Thyroid gland (tissue), 4 donors: ENCODE results near the gene UGT1A10.

Experiments
- POLR2A ChIP-seq, 2 donors: fragments of 450-650 bp; IDR thresholded peaks; one replicate each; pipeline ENCODE4 v1.6.1; 2017; ENCODE audit warnings: antibody characterized with exemption in 2 of 2, mild to moderate bottlenecking in 2 of 2, moderate library complexity in 1 of 2
- TF ChIP-seq, protein P1 (sequence below), 6 experiments: fragments of 200-600 bp in 3 of 6; fragments of 450-650 bp in 3 of 6; sonication (generic) in 3 of 6; IDR thresholded peaks; one replicate each; pipeline ENCODE4 v1.5.1; 2016 to 2019; ENCODE audit warnings: antibody characterized with exemption in 6 of 6, mild to moderate bottlenecking in 2 of 6, inconsistent platforms in 1 of 6, moderate library complexity in 1 of 6

DNA sequence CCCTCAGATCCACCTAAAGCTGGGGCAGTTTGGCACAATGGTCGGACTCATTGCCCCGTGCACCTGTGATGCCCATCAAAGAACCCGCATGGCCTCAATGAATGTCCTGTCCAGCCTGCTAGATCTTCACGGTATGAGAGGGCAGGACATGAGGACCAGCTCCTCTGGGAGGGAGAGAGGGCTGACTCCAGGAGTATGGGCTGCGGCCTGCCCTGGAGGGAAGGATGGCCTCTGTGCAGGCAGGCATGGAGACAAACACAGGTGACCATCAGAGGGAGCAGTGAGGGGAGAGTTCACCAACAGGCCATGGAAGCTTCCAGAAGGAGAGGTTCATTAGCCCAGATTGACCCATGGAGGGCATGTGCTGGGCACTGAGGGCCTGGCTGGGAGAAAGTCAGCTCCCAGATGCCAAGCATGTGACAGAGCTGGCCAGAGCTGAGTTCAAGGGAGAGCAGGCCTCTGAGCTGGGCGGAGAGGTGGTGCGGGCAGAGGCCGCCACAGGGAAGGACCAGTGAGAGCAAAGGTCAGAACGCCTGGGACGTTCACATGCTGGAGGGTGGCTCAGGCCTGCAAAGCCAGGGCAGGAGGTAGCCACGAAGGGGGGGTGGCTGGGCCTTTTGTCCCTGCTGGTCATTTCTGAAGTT, 181.9 kb downstream of the UGT1A10 start:
- TF ChIP-seq POLR2A (IDR thresholded peaks at IDR 0.05): no peak
- TF ChIP-seq, protein P1, sequence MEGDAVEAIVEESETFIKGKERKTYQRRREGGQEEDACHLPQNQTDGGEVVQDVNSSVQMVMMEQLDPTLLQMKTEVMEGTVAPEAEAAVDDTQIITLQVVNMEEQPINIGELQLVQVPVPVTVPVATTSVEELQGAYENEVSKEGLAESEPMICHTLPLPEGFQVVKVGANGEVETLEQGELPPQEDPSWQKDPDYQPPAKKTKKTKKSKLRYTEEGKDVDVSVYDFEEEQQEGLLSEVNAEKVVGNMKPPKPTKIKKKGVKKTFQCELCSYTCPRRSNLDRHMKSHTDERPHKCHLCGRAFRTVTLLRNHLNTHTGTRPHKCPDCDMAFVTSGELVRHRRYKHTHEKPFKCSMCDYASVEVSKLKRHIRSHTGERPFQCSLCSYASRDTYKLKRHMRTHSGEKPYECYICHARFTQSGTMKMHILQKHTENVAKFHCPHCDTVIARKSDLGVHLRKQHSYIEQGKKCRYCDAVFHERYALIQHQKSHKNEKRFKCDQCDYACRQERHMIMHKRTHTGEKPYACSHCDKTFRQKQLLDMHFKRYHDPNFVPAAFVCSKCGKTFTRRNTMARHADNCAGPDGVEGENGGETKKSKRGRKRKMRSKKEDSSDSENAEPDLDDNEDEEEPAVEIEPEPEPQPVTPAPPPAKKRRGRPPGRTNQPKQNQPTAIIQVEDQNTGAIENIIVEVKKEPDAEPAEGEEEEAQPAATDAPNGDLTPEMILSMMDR (IDR thresholded peaks at IDR 0.05): no peak
